ENCODE data around the gene KCNIP4. TPM values are rescaled to one million over a fixed set of nuclear protein-coding genes. Genes with fewer than 3 reads are reported as not detected.

KCNIP4 gene
- total RNA-seq, 1 donor from 2014 or later, result not detected

DNA sequence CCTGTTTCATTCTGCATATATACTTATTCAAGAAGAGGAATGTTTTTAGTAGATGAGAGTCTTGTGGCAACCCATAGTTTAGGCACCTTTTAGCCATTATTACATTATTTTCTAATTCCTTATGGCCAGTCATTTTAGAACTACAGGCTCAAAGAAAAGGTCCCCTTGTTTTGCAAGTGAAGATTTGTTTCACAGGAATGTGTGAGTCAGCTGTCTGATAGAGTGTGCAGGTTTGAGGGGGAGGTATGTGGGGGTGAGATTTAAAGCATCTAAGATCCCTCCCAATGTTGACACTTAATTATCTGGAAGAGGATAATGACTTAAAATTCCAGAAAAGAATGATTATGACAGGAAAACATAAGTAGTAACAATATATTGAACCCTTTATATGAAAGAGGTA, 495.6 kb downstream of the KCNIP4 start:
- DNase-seq, result no peak
- H3K4me3 ChIP-seq, result no peak overlapping the region
- TF ChIP-seq, protein P1, sequence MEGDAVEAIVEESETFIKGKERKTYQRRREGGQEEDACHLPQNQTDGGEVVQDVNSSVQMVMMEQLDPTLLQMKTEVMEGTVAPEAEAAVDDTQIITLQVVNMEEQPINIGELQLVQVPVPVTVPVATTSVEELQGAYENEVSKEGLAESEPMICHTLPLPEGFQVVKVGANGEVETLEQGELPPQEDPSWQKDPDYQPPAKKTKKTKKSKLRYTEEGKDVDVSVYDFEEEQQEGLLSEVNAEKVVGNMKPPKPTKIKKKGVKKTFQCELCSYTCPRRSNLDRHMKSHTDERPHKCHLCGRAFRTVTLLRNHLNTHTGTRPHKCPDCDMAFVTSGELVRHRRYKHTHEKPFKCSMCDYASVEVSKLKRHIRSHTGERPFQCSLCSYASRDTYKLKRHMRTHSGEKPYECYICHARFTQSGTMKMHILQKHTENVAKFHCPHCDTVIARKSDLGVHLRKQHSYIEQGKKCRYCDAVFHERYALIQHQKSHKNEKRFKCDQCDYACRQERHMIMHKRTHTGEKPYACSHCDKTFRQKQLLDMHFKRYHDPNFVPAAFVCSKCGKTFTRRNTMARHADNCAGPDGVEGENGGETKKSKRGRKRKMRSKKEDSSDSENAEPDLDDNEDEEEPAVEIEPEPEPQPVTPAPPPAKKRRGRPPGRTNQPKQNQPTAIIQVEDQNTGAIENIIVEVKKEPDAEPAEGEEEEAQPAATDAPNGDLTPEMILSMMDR (IDR thresholded peaks at IDR 0.05), result no peak
- no peaks in the 10 kb centered on the region for H3K9me3 ChIP-seq
- no peaks in the 10 kb centered on the region for H3K4me1 ChIP-seq
- H3K27me3 ChIP-seq (ENCODE audit: low read depth), result no peaks in the 10 kb centered on the region
- no peaks in the 10 kb centered on the region for H3K36me3 ChIP-seq
- H3K27ac ChIP-seq, result no peak overlapping the region
- intact Hi-C loops (cut with DNase I), result no loop called here
- no peak for ATAC-seq

DNA sequence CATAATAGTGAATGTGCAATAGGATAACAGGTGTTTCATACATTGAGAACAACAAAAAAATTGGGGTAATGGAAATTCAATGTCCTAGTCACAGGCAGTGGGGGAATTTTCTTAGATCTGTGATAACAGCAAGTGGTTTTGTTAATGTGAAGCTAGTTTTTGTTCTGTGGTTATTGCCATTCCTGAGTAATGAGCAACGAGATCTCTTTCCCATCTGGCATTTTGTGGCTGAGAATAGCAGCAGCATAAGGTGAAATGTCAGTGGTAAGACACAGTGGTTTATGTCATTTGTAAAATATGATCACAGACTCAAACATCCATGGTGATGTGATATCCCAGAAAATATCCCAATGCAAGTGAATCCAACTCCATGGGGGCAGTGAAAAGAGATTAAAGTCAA, 497.5 kb downstream of the KCNIP4 start:
- no peaks in the 10 kb centered on the region for H3K27me3 ChIP-seq (ENCODE audit: low read depth)
- H3K9me3 ChIP-seq, result no peaks in the 10 kb centered on the region
- TF ChIP-seq, protein P1 (IDR thresholded peaks at IDR 0.05), result no peak
- no peaks in the 10 kb centered on the region for H3K36me3 ChIP-seq
- ATAC-seq (no peak), DNase-seq (no peak)
- no peak overlapping the region for H3K27ac ChIP-seq
- no peak overlapping the region for H3K4me3 ChIP-seq
- H3K4me1 ChIP-seq, result no peaks in the 10 kb centered on the region
- intact Hi-C loops (cut with DNase I), result no loop called here

- intact Hi-C loops (cut with DNase I), result no loop called here
- H3K4me3 ChIP-seq, result no peak overlapping the region
- H3K27ac ChIP-seq, result no peak overlapping the region
- ATAC-seq (no peak), DNase-seq (no peak)
- no peaks in the 10 kb centered on the region for H3K9me3 ChIP-seq
- H3K4me1 ChIP-seq, result no peaks in the 10 kb centered on the region
- TF ChIP-seq, protein P1 (IDR thresholded peaks at IDR 0.05), result no peak
- no peaks in the 10 kb centered on the region for H3K27me3 ChIP-seq (ENCODE audit: low read depth)
- H3K36me3 ChIP-seq, result no peaks in the 10 kb centered on the region
These were observed 498.2 kb downstream of the KCNIP4 start for GRCh38 chr4:21450331-21450730.

DNA sequence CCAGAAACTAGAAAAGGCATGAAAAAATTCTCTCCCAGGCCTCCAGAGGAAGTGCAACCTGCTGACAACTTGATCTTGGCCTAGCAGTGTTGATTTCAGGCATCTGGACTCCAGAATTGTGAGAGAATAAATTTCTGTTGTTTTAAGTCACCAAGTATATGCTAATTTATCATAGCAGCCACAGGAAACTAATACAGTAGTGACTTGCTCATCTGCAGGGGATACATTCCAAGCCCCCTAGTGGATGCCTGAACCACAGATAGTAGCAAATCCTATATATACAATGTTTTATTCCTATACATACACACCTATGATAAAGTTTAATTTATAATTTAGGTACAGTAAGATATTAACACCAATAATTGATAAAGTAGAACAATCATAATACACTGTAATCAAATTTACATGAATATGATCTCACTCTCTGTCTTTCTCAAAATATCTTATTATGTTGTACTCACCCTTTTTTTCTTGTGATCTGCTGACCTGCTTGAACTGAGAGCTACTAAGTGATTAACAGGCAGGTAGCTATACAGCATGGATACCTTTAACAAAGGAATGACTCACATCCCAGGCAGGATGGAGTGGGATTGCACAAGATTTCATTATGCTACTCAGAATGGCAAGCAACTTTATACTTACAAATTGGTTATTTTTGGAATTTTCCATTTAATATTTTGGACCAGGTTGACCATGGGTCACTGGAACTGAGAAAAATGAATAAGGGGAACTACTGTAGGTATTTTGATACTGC, 501.1 kb downstream of the KCNIP4 start:
- no peaks in the 10 kb centered on the region for H3K4me1 ChIP-seq
- H3K9me3 ChIP-seq, result no peaks in the 10 kb centered on the region
- H3K27me3 ChIP-seq (ENCODE audit: low read depth), result no peaks in the 10 kb centered on the region
- H3K4me3 ChIP-seq, result no peak overlapping the region
- H3K36me3 ChIP-seq, result no peaks in the 10 kb centered on the region
- TF ChIP-seq, protein P1 (IDR thresholded peaks at IDR 0.05), result no peak
- intact Hi-C loops (cut with DNase I), result no loop called here
- no peak overlapping the region for H3K27ac ChIP-seq
- DNase-seq (no peak), ATAC-seq (no peak)

- Histone ChIP-seq H3K27ac (no peak overlapping the region), H3K9me3 (no peaks in the 10 kb centered on the region), H3K4me1 (no peaks in the 10 kb centered on the region), H3K36me3 (no peaks in the 10 kb centered on the region), H3K27me3 (ENCODE audit: low read depth) (no peaks in the 10 kb centered on the region), H3K4me3 (no peak overlapping the region)
- ATAC-seq (no peak), DNase-seq (no peak)
- intact Hi-C loops (cut with DNase I), result no loop called here
- TF ChIP-seq, protein P1 (IDR thresholded peaks at IDR 0.05), result no peak
These were observed 528.4 kb downstream of the KCNIP4 start for GRCh38 chr4:21420166-21420565.

All from lower lobe of right lung (tissue), 2 donors.